GM23338 (cell line): ENCODE results near the gene PEX12. TPM values are rescaled to one million over a fixed set of nuclear protein-coding genes. Genes with fewer than 3 reads are reported as not detected.

Source experiments
- ATAC-seq: fragments of 200-7000 bp; cut with Tn5 transposase; 3 replicates; pipeline ENCODE4 v1.9.1; 2020
- DNase-seq: peaks from one replicate; pipeline ENCODE4 v3.0.0-alpha.2; 2015; ENCODE audit warnings: low spot score
- H2AFZ ChIP-seq: fragments of 200-600 bp; sonication (generic); 2 replicates; pipeline ENCODE4 v1.8.0; 2016; ENCODE audit warnings: antibody characterized with exemption, mild to moderate bottlenecking, moderate library complexity
- H3F3A ChIP-seq: fragments of 200-600 bp; sonication (generic); replicated peaks from 2 replicates; pipeline ENCODE4 v1.8.0; 2017; ENCODE audit warnings: antibody characterized with exemption, mixed run types, low read depth
- H3K27ac ChIP-seq: fragments of 200-600 bp; sonication (generic); 2 replicates; pipeline ENCODE4 v1.6.1; 2016; ENCODE audit warnings: low read depth
- H3K27me3 ChIP-seq: fragments of 200-600 bp; sonication (generic); 2 replicates; pipeline ENCODE4 v1.8.0; 2016; ENCODE audit warnings: mild to moderate bottlenecking, mixed run types, moderate library complexity; ENCODE audit not compliant: insufficient read depth
- H3K36me3 ChIP-seq: fragments of 200-600 bp; sonication (generic); 2 replicates; pipeline ENCODE4 v1.8.0; 2016; ENCODE audit warnings: mild to moderate bottlenecking; ENCODE audit not compliant: insufficient read depth
- H3K4me1 ChIP-seq: fragments of 200-600 bp; sonication (generic); 2 replicates; pipeline ENCODE4 v1.8.0; 2016; ENCODE audit warnings: mild to moderate bottlenecking, moderate library complexity; ENCODE audit not compliant: insufficient read depth
- H3K4me2 ChIP-seq: fragments of 200-600 bp; sonication (generic); 2 replicates; pipeline ENCODE4 v1.7.1; 2017; ENCODE audit warnings: mixed run types
- H3K4me3 ChIP-seq: fragments of 200-600 bp; sonication (generic); 2 replicates; pipeline ENCODE4 v1.6.1; 2016; ENCODE audit warnings: mixed run types
- H3K79me2 ChIP-seq: fragments of 200-600 bp; sonication (generic); replicated peaks from 2 replicates; pipeline ENCODE4 v1.8.0; 2017; ENCODE audit warnings: mild to moderate bottlenecking; ENCODE audit not compliant: insufficient read depth
- H3K9me2 ChIP-seq: fragments of 200-600 bp; sonication (generic); 2 replicates; pipeline ENCODE4 v1.8.0; 2017; ENCODE audit not compliant: insufficient read depth
- H4K20me1 ChIP-seq: fragments of 200-600 bp; sonication (generic); replicated peaks from 2 replicates; pipeline ENCODE4 v1.8.0; 2017; ENCODE audit warnings: mild to moderate bottlenecking; ENCODE audit not compliant: insufficient read depth
- H3K27ac Mint-ChIP-seq: 2 replicates; pipeline ENCODE4 v1.8.0; 2020; ENCODE audit warnings: inconsistent platforms, mild to moderate bottlenecking, moderate library complexity, mixed read lengths
- H3K27me3 Mint-ChIP-seq: 3 replicates; pipeline ENCODE4 v1.8.0; 2022; ENCODE audit warnings: low read depth, mild to moderate bottlenecking, moderate library complexity, mixed read lengths, inconsistent platforms; ENCODE audit not compliant: insufficient read depth, poor library complexity
- H3K36me3 Mint-ChIP-seq: 3 replicates; pipeline ENCODE4 v1.8.0; 2021; ENCODE audit warnings: low read depth, mild to moderate bottlenecking, inconsistent platforms, moderate library complexity, mixed read lengths
- H3K4me1 Mint-ChIP-seq: 3 replicates; pipeline ENCODE4 v1.8.0; 2020; ENCODE audit warnings: mild to moderate bottlenecking, inconsistent platforms, mixed read lengths
- H3K4me3 Mint-ChIP-seq: 3 replicates; pipeline ENCODE4 v1.8.0; 2021; ENCODE audit warnings: moderate library complexity, mild to moderate bottlenecking, inconsistent platforms, mixed read lengths
- H3K9me3 Mint-ChIP-seq: 3 replicates; pipeline ENCODE4 v1.8.0; 2020; ENCODE audit warnings: moderate library complexity, mild to moderate bottlenecking, inconsistent platforms, mixed read lengths
- CREB1 ChIP-seq: fragments of 250-450 bp; sonication (Bioruptor Pico); IDR thresholded peaks from 2 replicates; pipeline ENCODE4 v1.5.0; 2020; ENCODE audit warnings: low read depth, mild to moderate bottlenecking, moderate library complexity
- CTCF ChIP-seq, 2 experiments: fragments of 200-600 bp in 1 of 2; sonication (generic) in 1 of 2; conservative IDR thresholded peaks; 2 replicates each; pipeline versions ENCODE4 v1.5.1 to v1.6.1; 2016 to 2017; ENCODE audit warnings: antibody characterized with exemption in 2 of 2, low read depth in 2 of 2, mild to moderate bottlenecking in 2 of 2, moderate library complexity in 1 of 2
- ETS1 ChIP-seq: IDR thresholded peaks from 2 replicates; pipeline ENCODE4 v1.6.1; 2016; ENCODE audit warnings: antibody characterized with exemption
- EZH2 ChIP-seq: fragments of 200-600 bp; sonication (generic); IDR thresholded peaks from one replicate; pipeline ENCODE4 v1.8.0; 2017; ENCODE audit warnings: antibody characterized with exemption, mild to moderate bottlenecking, low read depth; ENCODE audit not compliant: unreplicated experiment
- EZH2phosphoT487 ChIP-seq: fragments of 200-600 bp; sonication (generic); IDR thresholded peaks from one replicate; pipeline ENCODE4 v1.8.1; 2018; ENCODE audit warnings: antibody characterized with exemption; ENCODE audit not compliant: unreplicated experiment
- JUNB ChIP-seq: IDR thresholded peaks from one replicate; pipeline ENCODE4 v1.6.1; 2016; ENCODE audit warnings: antibody characterized with exemption; ENCODE audit not compliant: unreplicated experiment
- NANOG ChIP-seq: IDR thresholded peaks from 2 replicates; pipeline ENCODE4 v1.6.1; 2016; ENCODE audit warnings: antibody characterized with exemption, borderline replicate concordance
- POLR2AphosphoS5 ChIP-seq: IDR thresholded peaks from 2 replicates; pipeline ENCODE4 v1.6.1; 2016; ENCODE audit warnings: antibody characterized with exemption, low read depth
- REST ChIP-seq: IDR thresholded peaks from one replicate; pipeline ENCODE4 v1.6.1; 2018; ENCODE audit warnings: antibody characterized with exemption; ENCODE audit not compliant: unreplicated experiment
- STAT1 ChIP-seq: IDR thresholded peaks from one replicate; pipeline ENCODE4 v1.6.1; 2016; ENCODE audit warnings: antibody characterized with exemption; ENCODE audit not compliant: unreplicated experiment
- ZNF114 ChIP-seq: fragments of 250-450 bp; sonication (Bioruptor Pico); IDR thresholded peaks from 2 replicates; pipeline ENCODE4 v1.5.0; 2020; ENCODE audit warnings: mild to moderate bottlenecking, moderate library complexity
- ZNF331 ChIP-seq: fragments of 250-450 bp; sonication (Bioruptor Pico); IDR thresholded peaks from 2 replicates; pipeline ENCODE4 v1.5.0; 2020; ENCODE audit warnings: low read depth, mild to moderate bottlenecking, moderate library complexity
- ZNF462 ChIP-seq: fragments of 250-450 bp; sonication (Bioruptor Pico); IDR thresholded peaks from 2 replicates; pipeline ENCODE4 v1.5.0; 2020; ENCODE audit warnings: mild to moderate bottlenecking, moderate library complexity
- polyA plus RNA-seq: library from polyadenylated mRNA; unstranded; fragments of >200 nt; fragmentation: Nextera tagmentation; extraction: Ambion mirVana; gene quantifications from 2 replicates; pipeline ENCODE4 v1.2.1, GENCODE V29; 2016
- total RNA-seq: library from RNA; depleted of rRNA; stranded (reverse); fragments of >200 nt; shearing (Covaris generic); gene quantifications from 2 replicates; pipeline ENCODE4 v1.2.3, GENCODE V29; 2014

PEX12 gene
- total and polyA plus RNA-seq, 2 experiments from 2014 or later: 1.5 to 1.9 TPM

- Mint-ChIP-seq H3K27ac (no peak overlapping the region), H3K36me3 (no peaks in the 10 kb centered on the region), H3K4me1 (peaks cover 5% of the 10 kb centered on the region; the same call in 2 of the 3 replicates), H3K4me3 (no peak overlapping the region), H3K27me3 (no peaks in the 10 kb centered on the region), H3K9me3 (no peaks in the 10 kb centered on the region)
- DNase-seq: no peak
- Histone ChIP-seq H3K4me3 (no peak overlapping the region), H3K79me2 (no peaks in the 10 kb centered on the region), H3F3A (no peaks in the 10 kb centered on the region), H3K9me2 (no peaks in the 10 kb centered on the region), H3K36me3 (no peaks in the 10 kb centered on the region), H3K4me1 (no peaks in the 10 kb centered on the region), H3K27me3 (peaks cover 13% of the 10 kb centered on the region; the same call in 1 of the 2 replicates), H4K20me1 (no peaks in the 10 kb centered on the region), H3K4me2 (no peak overlapping the region), H2AFZ (no peak overlapping the region), H3K27ac (no peak overlapping the region)
- TF ChIP-seq CTCF (conservative IDR thresholded peaks at IDR 0.05; ENCODE audit: low read depth in 2 of 2): no peak
- TF ChIP-seq NANOG: no peak
- no peak for TF ChIP-seq ZNF462 (CRISPR knock-in tag)
- no peak for TF ChIP-seq ZNF331 (CRISPR knock-in tag)
- TF ChIP-seq JUNB: no peak
- TF ChIP-seq CREB1 (CRISPR knock-in tag): no peak
- TF ChIP-seq EZH2: no peak
- no peak for TF ChIP-seq POLR2AphosphoS5
- no peak for TF ChIP-seq EZH2phosphoT487
- no peak for TF ChIP-seq REST
- no peak for TF ChIP-seq STAT1
- no peak for TF ChIP-seq ETS1
- no peak for TF ChIP-seq ZNF114 (CRISPR knock-in tag)
- no peak for ATAC-seq
Observed at GRCh38 chr17:35548208-35548810, 30.1 kb downstream of the PEX12 start.
